OCI-LY1 (cell line): Measurements from ENCODE around the gene PTPRM.

Experiments
- H2AFZ ChIP-seq: fragments of 200-600 bp; sonication (generic), shearing (Covaris generic); 2 replicates; pipeline ENCODE4 v1.6.0; 2014; ENCODE audit warnings: antibody characterized with exemption, mild to moderate bottlenecking, low read length
- H3F3A ChIP-seq: fragments of 200-600 bp; sonication (generic), shearing (Covaris generic); 2 replicates; pipeline ENCODE4 v1.6.0; 2014; ENCODE audit warnings: mild to moderate bottlenecking, antibody characterized with exemption, low read length, moderate library complexity; ENCODE audit not compliant: insufficient read depth
- H3K27ac ChIP-seq: fragments of 200-600 bp; sonication (generic); 2 replicates; pipeline ENCODE4 v1.5.1; 2014; ENCODE audit warnings: low read length, mixed run types, mild to moderate bottlenecking, low read depth; ENCODE audit not compliant: poor library complexity, severe bottlenecking
- H3K27me3 ChIP-seq: fragments of 200-600 bp; sonication (generic); 2 replicates; pipeline ENCODE4 v1.6.0; 2014; ENCODE audit warnings: antibody characterized with exemption, mild to moderate bottlenecking, low read length, moderate library complexity; ENCODE audit not compliant: insufficient read depth
- H3K36me3 ChIP-seq: fragments of 200-600 bp; sonication (generic); 2 replicates; pipeline ENCODE4 v1.6.1; 2014; ENCODE audit warnings: mild to moderate bottlenecking, antibody characterized with exemption, low read length, moderate library complexity, mixed read lengths; ENCODE audit not compliant: insufficient read depth
- H3K4me1 ChIP-seq: fragments of 200-600 bp; sonication (generic); 2 replicates; pipeline ENCODE4 v1.5.1; 2014; ENCODE audit warnings: mild to moderate bottlenecking, low read length, moderate library complexity; ENCODE audit not compliant: insufficient read depth, severe bottlenecking
- H3K4me2 ChIP-seq: fragments of 200-600 bp; sonication (generic), shearing (Covaris generic); 2 replicates; pipeline ENCODE4 v1.6.1; 2014; ENCODE audit warnings: low read length
- H3K4me3 ChIP-seq: fragments of 200-600 bp; sonication (generic); 2 replicates; pipeline ENCODE4 v1.5.1; 2014; ENCODE audit warnings: low read length, low read depth, mild to moderate bottlenecking, mixed read lengths; ENCODE audit not compliant: poor library complexity, severe bottlenecking
- H3K79me2 ChIP-seq: fragments of 200-600 bp; shearing (Covaris generic); 2 replicates; pipeline ENCODE4 v1.6.1; 2016; ENCODE audit warnings: mixed run types, low read length, mixed read lengths; ENCODE audit not compliant: insufficient read depth
- H3K9ac ChIP-seq: fragments of 200-600 bp; sonication (generic), shearing (Covaris generic); 2 replicates; pipeline ENCODE4 v1.6.1; 2014; ENCODE audit warnings: mild to moderate bottlenecking, low read length, mixed read lengths
- H3K9me2 ChIP-seq: fragments of 200-600 bp; sonication (generic), shearing (Covaris generic); 2 replicates; pipeline ENCODE4 v1.6.1; 2014; ENCODE audit warnings: low read depth, mild to moderate bottlenecking, low read length, mixed read lengths
- H3K9me3 ChIP-seq: fragments of 200-600 bp; shearing (Covaris generic); 2 replicates; pipeline ENCODE4 v1.6.1; 2014; ENCODE audit warnings: low read length, mixed read lengths
- H4K20me1 ChIP-seq: fragments of 200-600 bp; sonication (generic), shearing (Covaris generic); 2 replicates; pipeline ENCODE4 v1.6.0; 2016; ENCODE audit warnings: mild to moderate bottlenecking, low read length; ENCODE audit not compliant: insufficient read depth
- EZH2 ChIP-seq: fragments of 200-600 bp; sonication (generic), shearing (Covaris generic); IDR thresholded peaks from 2 replicates; pipeline ENCODE4 v1.8.0; 2017; ENCODE audit warnings: borderline replicate concordance, mixed run types, mild to moderate bottlenecking, antibody characterized with exemption, low read length, moderate library complexity, mixed read lengths
- TF ChIP-seq, protein P1 (sequence below): fragments of 200-600 bp; sonication (generic), shearing (Covaris generic); IDR thresholded peaks from 2 replicates; pipeline ENCODE4 v1.5.1; 2017; ENCODE audit warnings: mild to moderate bottlenecking, antibody characterized with exemption, low read length, moderate library complexity, mixed read lengths

Gene PTPRM

DNA sequence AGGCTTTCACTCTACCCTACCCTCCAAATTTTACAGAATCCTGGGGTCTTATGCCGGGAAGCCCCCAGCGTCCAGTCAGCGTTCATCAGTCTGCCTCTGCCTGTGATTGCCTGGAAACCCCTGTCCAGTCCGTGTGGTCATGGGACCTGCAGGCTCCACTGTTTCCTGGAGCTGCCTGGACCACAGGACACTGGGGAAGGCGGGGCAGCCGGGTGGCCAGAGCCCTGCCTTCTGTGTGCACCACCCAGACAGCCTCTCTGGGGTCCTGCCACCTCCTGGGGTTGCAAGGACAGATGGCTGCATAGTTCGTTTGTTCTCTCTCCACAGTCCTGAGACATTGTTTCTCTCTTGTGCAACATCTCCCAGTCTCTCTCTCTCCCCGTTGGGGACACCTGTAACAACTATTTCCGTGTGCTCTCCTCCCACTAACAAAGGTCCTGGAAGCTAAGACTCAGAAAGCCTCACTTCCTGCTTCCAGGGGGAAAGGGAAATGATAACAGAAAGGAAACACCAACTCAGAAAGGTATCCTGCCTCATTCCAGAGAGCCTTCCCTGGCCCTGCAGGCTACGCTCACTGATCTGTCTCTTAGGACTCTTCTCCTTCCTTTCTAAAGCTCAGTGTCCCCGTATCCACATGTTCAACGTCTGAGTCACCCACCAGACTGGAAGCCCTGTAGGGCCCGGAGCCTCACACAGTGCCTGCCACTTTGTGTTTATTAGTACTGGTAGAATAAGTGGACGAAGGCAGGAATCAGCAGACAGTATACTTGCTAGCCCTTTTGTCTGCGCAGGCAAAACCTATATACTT lies 849.3 kb downstream of the PTPRM start:
- no peak overlapping the region for H3K4me2 ChIP-seq

DNA sequence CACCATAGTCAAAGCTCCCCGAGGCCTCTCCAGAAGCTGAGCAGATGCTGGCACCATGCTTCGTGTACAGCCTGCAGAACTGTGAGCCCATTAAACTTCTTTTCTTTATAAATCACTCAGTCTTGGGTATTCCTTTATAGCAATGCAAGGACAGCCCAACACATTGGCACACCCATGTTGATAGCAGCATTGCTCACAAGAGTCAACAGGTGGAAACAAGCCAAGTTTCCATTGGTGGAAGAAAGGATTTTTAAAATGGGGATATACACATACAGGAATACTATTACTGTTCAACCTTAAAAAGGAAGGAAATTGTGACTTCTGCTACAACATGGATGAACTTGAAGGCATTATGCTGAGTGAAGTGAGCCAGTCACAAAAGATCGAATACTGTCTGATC lies 855.3 kb downstream of the PTPRM start:
- Histone ChIP-seq H2AFZ (no peak overlapping the region), H3K4me3 (no peak overlapping the region), H3K4me1 (no peaks in the 10 kb centered on the region), H3K27ac (no peak overlapping the region), H3K9me3 (no peaks in the 10 kb centered on the region), H3K9ac (no peak overlapping the region), H3F3A (no peaks in the 10 kb centered on the region), H4K20me1 (no peaks in the 10 kb centered on the region), H3K4me2 (no peak overlapping the region), H3K36me3 (no peaks in the 10 kb centered on the region), H3K9me2 (no peaks in the 10 kb centered on the region), H3K79me2 (no peaks in the 10 kb centered on the region), H3K27me3 (no peaks in the 10 kb centered on the region; the same call in 1 of the 2 replicates)
- TF ChIP-seq, protein P1, sequence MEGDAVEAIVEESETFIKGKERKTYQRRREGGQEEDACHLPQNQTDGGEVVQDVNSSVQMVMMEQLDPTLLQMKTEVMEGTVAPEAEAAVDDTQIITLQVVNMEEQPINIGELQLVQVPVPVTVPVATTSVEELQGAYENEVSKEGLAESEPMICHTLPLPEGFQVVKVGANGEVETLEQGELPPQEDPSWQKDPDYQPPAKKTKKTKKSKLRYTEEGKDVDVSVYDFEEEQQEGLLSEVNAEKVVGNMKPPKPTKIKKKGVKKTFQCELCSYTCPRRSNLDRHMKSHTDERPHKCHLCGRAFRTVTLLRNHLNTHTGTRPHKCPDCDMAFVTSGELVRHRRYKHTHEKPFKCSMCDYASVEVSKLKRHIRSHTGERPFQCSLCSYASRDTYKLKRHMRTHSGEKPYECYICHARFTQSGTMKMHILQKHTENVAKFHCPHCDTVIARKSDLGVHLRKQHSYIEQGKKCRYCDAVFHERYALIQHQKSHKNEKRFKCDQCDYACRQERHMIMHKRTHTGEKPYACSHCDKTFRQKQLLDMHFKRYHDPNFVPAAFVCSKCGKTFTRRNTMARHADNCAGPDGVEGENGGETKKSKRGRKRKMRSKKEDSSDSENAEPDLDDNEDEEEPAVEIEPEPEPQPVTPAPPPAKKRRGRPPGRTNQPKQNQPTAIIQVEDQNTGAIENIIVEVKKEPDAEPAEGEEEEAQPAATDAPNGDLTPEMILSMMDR = no peak
- TF ChIP-seq EZH2 = no peak

More for the DNA sequence above, 849.3 kb downstream of the PTPRM start:
- H3K9ac ChIP-seq = no peak overlapping the region
- H3F3A ChIP-seq = no peaks in the 10 kb centered on the region
- no peaks in the 10 kb centered on the region for H4K20me1 ChIP-seq
- H3K27ac ChIP-seq = no peak overlapping the region
- H3K4me1 ChIP-seq = no peaks in the 10 kb centered on the region
- no peaks in the 10 kb centered on the region for H3K9me2 ChIP-seq
- H2AFZ ChIP-seq = no peak overlapping the region
- no peak overlapping the region for H3K4me3 ChIP-seq
- H3K79me2 ChIP-seq = no peaks in the 10 kb centered on the region
- no peaks in the 10 kb centered on the region for H3K36me3 ChIP-seq
- TF ChIP-seq EZH2 = no peak
- H3K9me3 ChIP-seq = no peaks in the 10 kb centered on the region
- H3K27me3 ChIP-seq = 0 out of 2 replicates have a peak, but pooled peaks cover 8% of the 10 kb centered on the region

GRCh38 chr18:8423051-8423557 lies 856.0 kb downstream of the PTPRM start:
- Histone ChIP-seq H3K4me1 (no peaks in the 10 kb centered on the region), H3K79me2 (no peaks in the 10 kb centered on the region), H3K9me2 (no peaks in the 10 kb centered on the region), H3K4me3 (no peak overlapping the region), H3K36me3 (no peaks in the 10 kb centered on the region), H3K9ac (no peak overlapping the region), H3K4me2 (no peak overlapping the region), H3F3A (no peaks in the 10 kb centered on the region), H2AFZ (no peak overlapping the region), H3K9me3 (no peaks in the 10 kb centered on the region), H4K20me1 (no peaks in the 10 kb centered on the region), H3K27me3 (no peaks in the 10 kb centered on the region; the same call in 1 of the 2 replicates), H3K27ac (no peak overlapping the region)
- TF ChIP-seq, protein P1 = no peak
- no peak for TF ChIP-seq EZH2
